HepG2 (cell line): ENCODE measurements around the gene KIAA0232. TPM values are rescaled to one million over a fixed set of nuclear protein-coding genes. Genes with fewer than 3 reads are reported as not detected.
A peak's percentile ranks its signal among the peaks of the same experiment; 100 is the strongest.

Source experiments
- CHD2 ChIP-seq: IDR thresholded peaks from 2 replicates; pipeline ENCODE4 v1.6.1; 2011; ENCODE audit warnings: low read depth, low read length, improper control_type of control experiment
- CREBL2 ChIP-seq: sonication (generic); formaldehyde crosslinking; IDR thresholded peaks from 2 replicates; pipeline ENCODE4 v1.8.1; 2023; ENCODE audit warnings: missing genetic modification reagents, mild to moderate bottlenecking, borderline replicate concordance
- HMGXB4 ChIP-seq, 2 experiments: sonication (generic) in 1 of 2; formaldehyde crosslinking in 1 of 2; IDR thresholded peaks; 2 replicates each; pipeline versions ENCODE4 v1.4.0 to v1.6.1; 2018 to 2020; ENCODE audit warnings: missing genetic modification reagents in 2 of 2, borderline replicate concordance in 1 of 2, low read depth in 1 of 2, mild to moderate bottlenecking in 1 of 2, missing biosample characterization in 1 of 2
- KAT7 ChIP-seq: IDR thresholded peaks from 2 replicates; pipeline ENCODE4 v1.6.1; 2018; ENCODE audit warnings: borderline replicate concordance, missing compliant biosample characterization
- KDM1A ChIP-seq: IDR thresholded peaks from 2 replicates; pipeline ENCODE4 v1.6.1; 2016; ENCODE audit warnings: missing compliant biosample characterization
- NBN ChIP-seq: fragments of 450-650 bp; conservative IDR thresholded peaks from 2 replicates; pipeline ENCODE4 v1.6.1; 2017
- NONO ChIP-seq, 2 experiments: fragments of 450-650 bp in 1 of 2; sonication (generic) in 1 of 2; formaldehyde crosslinking in 1 of 2; IDR thresholded peaks in 1 of 2; conservative IDR thresholded peaks in 1 of 2; 2 replicates each; pipeline versions ENCODE4 v1.6.1 to v1.8.0; 2017 to 2022; ENCODE audit warnings: mild to moderate bottlenecking in 1 of 2, missing genetic modification reagents in 1 of 2, moderate library complexity in 1 of 2
- NR1H2 ChIP-seq: sonication (generic); formaldehyde crosslinking; IDR thresholded peaks from 2 replicates; pipeline ENCODE4 v1.8.1; 2022; ENCODE audit warnings: low read depth, missing genetic modification reagents, borderline replicate concordance
- PAXIP1 ChIP-seq: sonication (generic); formaldehyde crosslinking; conservative IDR thresholded peaks from 2 replicates; pipeline ENCODE4 v1.4.0; 2020; ENCODE audit warnings: mild to moderate bottlenecking, missing genetic modification reagents, moderate library complexity
- RBM39 ChIP-seq: fragments of 200-400 bp; formaldehyde crosslinking; IDR thresholded peaks from one replicate; pipeline ENCODE4 v1.6.1; 2018; ENCODE audit warnings: antibody characterized with exemption, mild to moderate bottlenecking, low read depth, low read length; ENCODE audit not compliant: poor library complexity, severe bottlenecking
- SALL2 ChIP-seq: sonication (generic); formaldehyde crosslinking; IDR thresholded peaks from 2 replicates; pipeline ENCODE4 v1.8.1; 2023; ENCODE audit warnings: mild to moderate bottlenecking, missing genetic modification reagents, inconsistent platforms
- SIX4 ChIP-seq: sonication (generic); formaldehyde crosslinking; IDR thresholded peaks from 2 replicates; pipeline ENCODE4 v1.4.0; 2020; ENCODE audit warnings: missing genetic modification reagents
- SNAI1 ChIP-seq: sonication (generic); formaldehyde crosslinking; IDR thresholded peaks from 2 replicates; pipeline ENCODE4 v1.5.0; 2020; ENCODE audit warnings: mild to moderate bottlenecking, missing genetic modification reagents, borderline replicate concordance
- SOX6 ChIP-seq, 2 experiments: fragments of 450-650 bp in 1 of 2; sonication (generic) in 1 of 2; formaldehyde crosslinking in 1 of 2; IDR thresholded peaks; 2 replicates each; pipeline versions ENCODE4 v1.4.0 to v1.6.1; 2017 to 2020; ENCODE audit warnings: antibody characterized with exemption in 1 of 2, mild to moderate bottlenecking in 1 of 2, missing genetic modification reagents in 1 of 2
- TOE1 ChIP-seq: sonication (generic); formaldehyde crosslinking; IDR thresholded peaks from 2 replicates; pipeline ENCODE4 v1.4.0; 2020; ENCODE audit warnings: mild to moderate bottlenecking, missing genetic modification reagents
- ZBTB42 ChIP-seq: sonication (generic); formaldehyde crosslinking; IDR thresholded peaks from 2 replicates; pipeline ENCODE4 v1.5.0; 2020; ENCODE audit warnings: mild to moderate bottlenecking, missing genetic modification reagents
- ZNF512B ChIP-seq: sonication (generic); formaldehyde crosslinking; IDR thresholded peaks from 2 replicates; pipeline ENCODE4 v1.5.1; 2020; ENCODE audit warnings: missing genetic modification reagents, mild to moderate bottlenecking, borderline replicate concordance
- ZNF567 ChIP-seq: sonication (generic); formaldehyde crosslinking; IDR thresholded peaks from 2 replicates; pipeline ENCODE4 v1.8.1; 2023; ENCODE audit warnings: mild to moderate bottlenecking, missing genetic modification reagents, borderline replicate concordance
- polyA plus RNA-seq, 8 experiments: library from polyadenylated mRNA; depleted of rRNA in 3 of 8; stranded (reverse) in 7 of 8; unstranded in 1 of 8; fragments of >200 nt; fragmentation: Illumina TruSeq in 4 of 8; extraction: Trizol in 4 of 8; gene quantifications; 2 replicates each; pipeline versions ENCODE4 v1.2.1 to v1.2.3, GENCODE V29; 2011 to 2016; ENCODE audit warnings: low read depth in 4 of 8, missing spikeins in 1 of 8, mixed read lengths in 1 of 8; ENCODE audit not compliant: insufficient read depth in 1 of 8
- total RNA-seq, 5 experiments: library from RNA; depleted of rRNA; stranded (reverse); fragments of >200 nt; fragmentation: Illumina TruSeq; extraction: Trizol; gene quantifications; 2 replicates each; pipeline ENCODE4 v1.2.3, GENCODE V29; 2016; ENCODE audit warnings: low read depth in 1 of 5

The KIAA0232 gene
- total and polyA plus RNA-seq, 2 of the 13 experiments (the other 11 are each of a cell fraction or from before 2014, with no cell fraction given), result 7.8 to 17.1 TPM

GRCh38 chr4:6917461-6918271 is 135.1 kb downstream of the KIAA0232 start (continued):
- TF ChIP-seq HMGXB4 (CRISPR knock-in tag; IDR thresholded peaks at IDR 0.05; ENCODE audit: borderline replicate concordance in 1 of 2, low read depth in 1 of 2) (peak; percentile 75 to 84; a peak in 3 of 4 replicates), NBN (no peak), ZBTB42 (CRISPR knock-in tag) (no peak), PAXIP1 (peak; percentile 86), NONO (IDR thresholded peaks at IDR 0.05) (no peak), NONO (CRISPR knock-in tag; conservative IDR thresholded peaks at IDR 0.05) (peak; percentile 88), SNAI1 (no peak), ZNF512B (CRISPR knock-in tag) (no peak; the same call in 1 of the 2 replicates), NR1H2 (CRISPR knock-in tag) (no peak), SALL2 (CRISPR knock-in tag) (peak; percentile 59; the same call in 1 of the 2 replicates), KAT7 (peak; percentile 70; the same call in 1 of the 2 replicates), CREBL2 (CRISPR knock-in tag) (0 out of 2 replicates have a peak, but pooled peaks have one; percentile 44), KDM1A (CRISPR knock-in tag) (0 out of 2 replicates have a peak, but pooled peaks have one; percentile 44), CHD2 (no peak), TOE1 (peak; percentile 75; the same call in 1 of the 2 replicates), ZNF567 (0 out of 2 replicates have a peak, but pooled peaks have one; percentile 53), SIX4 (CRISPR knock-in tag) (peak; percentile 68), SOX6 (IDR thresholded peaks at IDR 0.05) (no peak), SOX6 (CRISPR knock-in tag; IDR thresholded peaks at IDR 0.05) (peak; percentile 99), RBM39 (no peak)
